ENCODE data around the gene AGBL1.

The AGBL1 gene

DNA sequence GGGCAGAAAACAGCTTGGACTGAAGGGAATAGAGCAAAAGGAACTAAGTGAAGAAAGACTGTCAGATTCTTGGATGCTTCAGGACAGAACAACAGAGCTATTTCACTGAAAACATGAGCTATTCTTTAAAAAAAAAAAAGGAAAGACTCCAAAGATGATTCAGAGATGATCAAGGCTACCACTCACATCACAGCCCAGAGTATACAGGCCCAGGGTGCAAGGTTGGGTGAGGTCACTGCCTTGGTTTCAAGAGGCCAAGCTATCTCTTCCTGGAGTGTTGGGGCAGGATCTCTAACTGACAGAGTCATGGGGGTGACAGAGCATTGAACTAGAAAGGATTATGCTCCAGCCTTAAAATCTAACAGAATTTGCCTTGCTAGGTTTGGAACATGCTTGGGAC lies 118.1 kb downstream of the AGBL1 start:
- no peak overlapping the region for H3K27ac Mint-ChIP-seq
- TF ChIP-seq, protein P1, sequence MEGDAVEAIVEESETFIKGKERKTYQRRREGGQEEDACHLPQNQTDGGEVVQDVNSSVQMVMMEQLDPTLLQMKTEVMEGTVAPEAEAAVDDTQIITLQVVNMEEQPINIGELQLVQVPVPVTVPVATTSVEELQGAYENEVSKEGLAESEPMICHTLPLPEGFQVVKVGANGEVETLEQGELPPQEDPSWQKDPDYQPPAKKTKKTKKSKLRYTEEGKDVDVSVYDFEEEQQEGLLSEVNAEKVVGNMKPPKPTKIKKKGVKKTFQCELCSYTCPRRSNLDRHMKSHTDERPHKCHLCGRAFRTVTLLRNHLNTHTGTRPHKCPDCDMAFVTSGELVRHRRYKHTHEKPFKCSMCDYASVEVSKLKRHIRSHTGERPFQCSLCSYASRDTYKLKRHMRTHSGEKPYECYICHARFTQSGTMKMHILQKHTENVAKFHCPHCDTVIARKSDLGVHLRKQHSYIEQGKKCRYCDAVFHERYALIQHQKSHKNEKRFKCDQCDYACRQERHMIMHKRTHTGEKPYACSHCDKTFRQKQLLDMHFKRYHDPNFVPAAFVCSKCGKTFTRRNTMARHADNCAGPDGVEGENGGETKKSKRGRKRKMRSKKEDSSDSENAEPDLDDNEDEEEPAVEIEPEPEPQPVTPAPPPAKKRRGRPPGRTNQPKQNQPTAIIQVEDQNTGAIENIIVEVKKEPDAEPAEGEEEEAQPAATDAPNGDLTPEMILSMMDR (IDR thresholded peaks at IDR 0.05; ENCODE audit: unreplicated experiment in 3 of 3) = no peak

DNA sequence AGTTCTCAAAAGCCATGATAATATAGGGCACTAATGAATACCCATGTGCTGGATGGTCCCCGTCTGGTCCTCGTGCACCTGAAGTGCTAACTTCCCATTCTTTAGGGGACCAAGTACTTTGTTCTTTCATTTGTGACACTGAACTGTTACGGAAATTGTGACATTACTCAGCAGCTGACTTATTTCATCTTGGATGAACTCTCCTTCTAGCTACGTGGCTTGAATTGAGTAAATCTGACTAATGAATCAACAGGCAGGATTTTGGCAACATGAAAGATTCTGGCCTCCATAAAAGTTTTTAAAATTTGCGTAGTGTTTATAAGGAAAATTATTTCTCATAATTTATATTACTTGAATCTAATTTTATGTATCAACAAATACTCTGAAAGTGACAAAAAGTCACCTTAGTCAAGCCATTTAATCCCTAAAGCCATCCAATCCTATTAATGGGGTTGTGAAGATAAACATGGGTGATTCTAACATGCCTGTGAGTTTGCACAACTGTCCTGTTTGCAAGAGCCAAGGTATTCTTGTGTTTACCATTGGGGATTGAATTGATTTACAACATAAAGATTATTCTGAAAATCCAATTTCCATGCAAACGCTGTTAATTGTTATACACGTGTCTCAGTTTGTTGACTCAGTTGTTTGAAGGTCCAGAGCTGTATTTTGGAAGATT lies 119.9 kb downstream of the AGBL1 start:
- H3K4me3 Mint-ChIP-seq = no peak overlapping the region
- H3K4me1 Mint-ChIP-seq = no peaks in the 10 kb centered on the region
- peaks cover 11% of the 10 kb centered on the region for H3K27me3 Mint-ChIP-seq (ENCODE audit: low read depth)
- H3K36me3 Mint-ChIP-seq (ENCODE audit: low read depth) = no peaks in the 10 kb centered on the region
- no peaks in the 10 kb centered on the region for H3K9me3 Mint-ChIP-seq
- no peak overlapping the region for H3K27ac Mint-ChIP-seq
- TF ChIP-seq, protein P1 (IDR thresholded peaks at IDR 0.05; ENCODE audit: unreplicated experiment in 3 of 3) = no peak

More for the DNA sequence above, 118.1 kb downstream of the AGBL1 start:
- Mint-ChIP-seq H3K9me3 (no peaks in the 10 kb centered on the region), H3K27me3 (ENCODE audit: low read depth) (peaks cover 9% of the 10 kb centered on the region), H3K4me1 (no peaks in the 10 kb centered on the region), H3K36me3 (ENCODE audit: low read depth) (no peaks in the 10 kb centered on the region), H3K4me3 (no peak overlapping the region)

DNA sequence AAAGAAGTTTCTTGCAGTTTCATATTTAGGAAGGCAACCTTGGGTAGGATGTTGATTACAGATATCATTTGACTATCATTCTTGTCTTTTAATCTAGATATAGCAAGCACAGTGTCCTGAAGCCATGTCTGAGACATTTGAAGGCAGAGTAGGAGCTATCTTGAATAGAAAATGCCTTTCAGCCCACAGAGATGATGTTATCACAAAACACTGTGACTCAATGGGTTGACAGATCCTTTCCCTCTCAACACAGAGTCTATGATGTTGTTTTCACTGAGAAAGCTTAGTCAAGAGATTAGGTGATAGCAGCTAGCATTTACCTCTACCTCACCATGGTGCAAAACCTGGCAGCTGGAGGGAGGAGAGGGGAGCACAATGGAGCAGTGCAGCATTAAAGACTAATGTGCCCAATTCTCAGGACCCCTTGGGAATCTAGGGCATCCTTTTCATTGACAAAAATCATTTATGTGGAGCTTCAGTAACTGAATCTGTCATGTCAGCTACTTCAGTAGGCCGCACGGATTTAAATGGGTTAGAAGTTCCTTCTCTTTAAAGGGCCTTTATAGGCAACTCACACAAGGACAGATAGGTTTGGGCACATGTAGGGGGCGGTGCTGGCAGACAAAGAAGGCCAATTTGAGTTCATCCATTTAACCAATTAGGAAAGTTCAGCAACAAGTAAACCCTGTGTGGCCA lies 121.8 kb downstream of the AGBL1 start:
- Mint-ChIP-seq H3K4me1 (no peaks in the 10 kb centered on the region), H3K9me3 (no peaks in the 10 kb centered on the region), H3K36me3 (ENCODE audit: low read depth) (no peaks in the 10 kb centered on the region), H3K27ac (no peak overlapping the region), H3K27me3 (ENCODE audit: low read depth) (peaks cover 14% of the 10 kb centered on the region), H3K4me3 (no peak overlapping the region)
- TF ChIP-seq, protein P1 (IDR thresholded peaks at IDR 0.05; ENCODE audit: unreplicated experiment in 3 of 3) = no peak

DNA sequence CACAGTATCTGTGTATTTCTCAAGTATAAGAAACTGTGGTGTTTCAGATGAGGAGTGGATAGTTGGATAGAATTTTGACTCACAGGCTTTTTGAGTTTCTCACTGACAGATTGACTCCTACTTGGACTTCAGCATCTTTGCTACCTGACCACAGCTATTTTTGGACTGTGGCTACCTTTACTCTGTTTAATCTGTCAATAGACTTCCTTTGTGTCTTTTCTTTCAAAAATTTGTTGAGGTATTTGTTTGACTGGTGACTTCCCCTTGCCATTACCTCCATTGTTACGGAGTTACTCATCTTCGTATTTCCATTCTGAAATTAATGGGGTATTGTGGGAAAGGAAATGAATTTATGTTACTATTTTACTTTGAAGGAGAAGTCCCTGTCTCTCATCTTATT lies 123.8 kb downstream of the AGBL1 start:
- H3K9me3 Mint-ChIP-seq = no peaks in the 10 kb centered on the region
- no peak overlapping the region for H3K4me3 Mint-ChIP-seq
- no peaks in the 10 kb centered on the region for H3K36me3 Mint-ChIP-seq (ENCODE audit: low read depth)
- H3K4me1 Mint-ChIP-seq = no peaks in the 10 kb centered on the region
- H3K27ac Mint-ChIP-seq = no peak overlapping the region
- TF ChIP-seq, protein P1 (IDR thresholded peaks at IDR 0.05; ENCODE audit: unreplicated experiment in 3 of 3) = no peak
- H3K27me3 Mint-ChIP-seq (ENCODE audit: low read depth) = peaks cover 8% of the 10 kb centered on the region

DNA sequence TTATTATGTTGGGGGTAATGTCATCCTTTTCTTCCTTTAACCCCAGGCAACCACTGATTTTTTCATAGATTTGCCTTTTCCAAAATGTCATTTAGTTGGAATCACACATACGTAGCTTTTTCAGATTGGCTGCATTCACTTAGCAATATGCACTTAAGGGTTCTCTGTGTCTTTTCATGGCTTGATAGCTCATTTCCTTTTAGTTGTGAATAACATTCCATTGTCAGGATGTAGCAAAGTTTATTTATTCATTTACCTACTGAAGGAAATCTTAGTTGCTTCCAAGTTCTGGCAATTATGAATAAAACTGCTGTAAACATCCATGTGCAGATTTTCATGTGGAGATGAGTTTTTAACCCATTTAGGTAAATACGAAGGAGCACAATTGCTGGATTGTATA lies 125.4 kb downstream of the AGBL1 start:
- H3K36me3 Mint-ChIP-seq (ENCODE audit: low read depth) = no peaks in the 10 kb centered on the region
- H3K27me3 Mint-ChIP-seq (ENCODE audit: low read depth) = peaks cover 8% of the 10 kb centered on the region
- TF ChIP-seq, protein P1 (IDR thresholded peaks at IDR 0.05; ENCODE audit: unreplicated experiment in 3 of 3) = no peak
- no peaks in the 10 kb centered on the region for H3K4me1 Mint-ChIP-seq
- H3K27ac Mint-ChIP-seq = no peak overlapping the region
- H3K9me3 Mint-ChIP-seq = peaks cover 11% of the 10 kb centered on the region
- no peak overlapping the region for H3K4me3 Mint-ChIP-seq

DNA sequence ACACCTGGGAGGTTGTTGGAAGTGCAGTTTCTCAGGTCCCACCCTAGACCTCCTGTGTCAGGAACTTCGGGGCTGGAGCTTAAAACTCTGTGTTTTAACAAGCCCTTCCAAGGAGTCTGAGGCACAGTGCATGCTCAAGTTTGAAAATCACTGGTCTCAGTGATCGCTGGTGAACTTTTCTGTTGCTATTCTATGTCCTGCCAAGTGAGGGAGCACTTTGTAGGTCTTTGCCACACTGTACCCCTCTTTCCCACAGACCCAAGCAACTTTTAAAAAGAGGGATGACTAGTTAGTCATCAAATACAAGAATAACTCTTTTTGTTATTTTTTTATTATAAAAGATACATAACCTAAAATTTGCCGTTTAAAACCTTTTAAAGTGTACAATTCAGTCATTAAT lies 133.7 kb downstream of the AGBL1 start:
- no peak overlapping the region for H3K27ac Mint-ChIP-seq
- H3K9me3 Mint-ChIP-seq = peaks cover 55% of the 10 kb centered on the region
- no peaks in the 10 kb centered on the region for H3K36me3 Mint-ChIP-seq (ENCODE audit: low read depth)
- TF ChIP-seq, protein P1 (IDR thresholded peaks at IDR 0.05; ENCODE audit: unreplicated experiment in 3 of 3) = no peak
- peaks cover 3% of the 10 kb centered on the region for H3K27me3 Mint-ChIP-seq (ENCODE audit: low read depth)
- H3K4me1 Mint-ChIP-seq = no peaks in the 10 kb centered on the region
- H3K4me3 Mint-ChIP-seq = no peak overlapping the region

Data from nephron (organoid).